HG02970 (cell line): ENCODE measurements around the gene RMC1.
A peak's percentile ranks its signal among the peaks of the same experiment; 100 is the strongest.
"Not testable (repeated sequence)": the region's sequence is repeated elsewhere in the genome, so short reads cannot be mapped to it uniquely, and the experiment has no call there.

Experiments used
- ATAC-seq: cut with Tn5 transposase; IDR thresholded peaks from one replicate; pipeline ENCODE4 v1.9.1; 2021; ENCODE audit warnings: mild to moderate bottlenecking, moderate library complexity, moderate number of reproducible peaks; ENCODE audit not compliant: unreplicated experiment, low FRiP score

The RMC1 gene

DNA sequence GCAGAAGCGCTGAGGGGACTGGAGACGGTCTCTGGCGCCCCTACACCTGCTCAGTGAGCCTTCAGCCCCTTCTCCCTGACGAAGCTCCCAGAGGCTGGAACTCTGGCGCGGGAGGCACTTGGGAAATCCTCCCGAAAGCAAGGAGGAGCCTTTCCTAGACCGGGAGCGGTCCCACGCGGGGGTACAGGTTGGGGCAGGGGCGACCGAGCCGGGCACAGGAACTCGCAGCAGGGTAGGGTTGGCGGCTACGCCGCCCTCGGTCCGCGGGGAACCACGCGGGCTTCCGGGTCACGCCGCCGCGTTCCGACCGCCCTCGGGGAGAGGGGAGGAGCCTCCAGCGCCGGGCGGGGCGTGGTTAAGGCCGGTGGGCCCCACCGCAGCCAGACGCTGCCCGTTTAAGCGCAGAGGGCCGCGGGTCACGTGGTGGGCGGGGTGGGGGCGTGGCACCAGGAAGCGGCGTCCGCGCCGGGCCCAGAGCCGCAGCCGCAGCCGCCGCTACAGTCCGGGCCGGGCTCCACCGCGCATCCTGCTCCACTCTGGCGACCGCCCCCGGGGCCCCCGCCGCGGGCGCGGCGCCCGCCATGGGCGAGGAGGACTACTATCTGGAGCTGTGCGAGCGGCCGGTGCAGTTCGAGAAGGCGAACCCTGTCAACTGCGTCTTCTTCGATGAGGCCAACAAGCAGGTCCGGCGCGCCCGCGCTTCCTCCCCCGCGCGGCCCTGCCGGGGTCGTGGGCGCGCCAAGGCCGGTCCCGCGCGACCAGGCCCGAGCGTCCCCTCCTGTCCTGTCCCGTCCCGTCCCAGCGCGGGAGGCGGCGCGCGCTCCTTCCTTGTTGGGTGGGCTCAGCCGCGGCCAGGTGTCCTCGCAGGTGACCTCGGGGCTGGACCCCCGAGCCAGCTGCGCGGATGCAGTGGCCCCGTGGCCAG is at the start of gene RMC1:
Gene RMC1, plus strand, starts transcription at position 474 of the 925 bp plus-strand sequence. Its CDS starts 108 bp downstream, at position 582.
- ATAC-seq: peak; percentile 83

DNA sequence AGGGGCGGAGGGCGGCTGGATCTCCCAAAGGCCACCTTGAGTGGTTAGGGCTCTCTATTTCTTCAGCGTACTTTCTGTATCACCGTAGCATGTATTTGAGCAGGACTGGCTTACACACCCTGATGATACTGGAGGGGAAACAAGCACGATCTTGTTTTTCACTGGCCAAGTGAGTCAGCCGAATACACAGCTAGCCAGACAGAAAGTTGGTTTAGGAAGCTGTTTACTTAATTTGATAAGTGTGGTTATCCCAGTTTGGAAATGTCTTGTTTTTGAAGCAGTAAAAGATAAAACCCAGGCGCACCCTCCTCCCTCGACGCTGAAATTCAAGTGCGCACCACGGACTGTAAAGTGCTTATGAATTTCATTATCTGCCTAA is 49.6 kb upstream of the RMC1 start:
- peak; percentile 1 for ATAC-seq

DNA sequence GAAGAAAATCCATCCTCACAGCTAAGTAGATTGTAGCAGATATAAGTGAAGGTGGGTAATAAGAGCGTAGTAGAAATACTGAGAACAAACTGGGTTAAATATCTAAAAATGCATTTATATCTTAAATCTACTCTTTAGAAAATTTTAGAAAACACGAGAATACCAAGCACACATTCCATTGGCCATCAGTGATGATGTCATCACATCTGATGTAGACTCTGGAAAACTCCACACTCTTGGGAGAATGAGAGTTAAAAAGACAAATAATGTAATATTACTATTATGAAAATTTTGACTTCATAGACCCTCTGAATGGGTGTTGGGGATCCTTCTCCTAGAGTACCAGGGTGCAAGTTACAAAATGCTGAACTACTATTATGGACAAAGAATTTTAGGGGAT is 46.5 kb upstream of the RMC1 start:
- ATAC-seq: no peak

DNA sequence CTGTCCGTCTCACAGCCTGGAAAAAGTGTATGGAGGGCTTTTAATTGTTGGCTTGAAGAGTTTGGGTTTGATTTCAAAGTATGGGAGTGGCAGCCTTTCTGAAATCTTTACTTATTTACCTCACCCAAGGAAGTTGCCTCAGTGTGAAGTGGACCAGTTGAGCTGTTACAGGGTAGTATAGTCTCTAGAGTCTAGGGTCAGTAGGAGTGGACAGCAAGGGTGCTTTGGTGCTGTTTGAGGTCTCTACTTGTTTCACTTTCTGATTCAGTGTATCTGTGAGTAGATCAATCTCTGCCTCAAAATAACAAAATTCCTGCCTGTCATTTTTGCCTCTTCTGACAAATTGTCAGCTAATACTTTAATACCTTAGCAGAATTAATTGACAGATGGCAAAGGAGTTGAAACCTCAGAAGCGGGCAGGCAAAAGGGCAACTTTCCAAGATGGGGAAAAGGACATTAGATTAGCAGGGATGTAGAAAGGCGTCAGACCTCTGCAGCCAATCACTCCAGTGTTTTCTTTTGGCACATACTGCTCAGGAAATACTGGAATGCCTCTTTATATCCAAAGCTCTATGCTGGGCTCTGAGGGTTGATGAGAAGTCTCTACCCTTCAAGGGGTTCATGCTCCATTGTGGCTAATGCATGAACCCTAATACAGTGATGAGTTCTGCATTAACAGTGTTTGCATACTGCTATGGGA is 44.3 kb upstream of the RMC1 start:
- ATAC-seq: no peak

DNA sequence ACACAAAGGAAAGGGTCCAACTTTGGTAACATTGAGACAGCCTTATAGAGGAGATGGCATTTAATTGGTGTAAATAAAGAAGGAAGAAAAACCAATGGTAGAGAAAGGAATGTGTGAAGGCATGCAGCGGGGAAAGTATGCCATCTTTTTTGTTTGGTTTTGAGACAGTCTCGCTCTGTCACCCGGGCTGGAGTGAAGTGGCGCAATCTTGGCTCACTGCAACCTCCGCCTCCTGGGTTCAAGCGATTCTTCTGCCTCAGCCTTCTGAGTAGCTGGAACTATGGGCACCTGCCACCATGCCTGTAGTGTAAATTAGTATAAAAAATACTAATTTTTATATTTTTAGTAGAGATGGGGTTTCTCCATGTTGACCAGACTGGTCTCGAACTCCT is 43.8 kb upstream of the RMC1 start:
- ATAC-seq: no peak

DNA sequence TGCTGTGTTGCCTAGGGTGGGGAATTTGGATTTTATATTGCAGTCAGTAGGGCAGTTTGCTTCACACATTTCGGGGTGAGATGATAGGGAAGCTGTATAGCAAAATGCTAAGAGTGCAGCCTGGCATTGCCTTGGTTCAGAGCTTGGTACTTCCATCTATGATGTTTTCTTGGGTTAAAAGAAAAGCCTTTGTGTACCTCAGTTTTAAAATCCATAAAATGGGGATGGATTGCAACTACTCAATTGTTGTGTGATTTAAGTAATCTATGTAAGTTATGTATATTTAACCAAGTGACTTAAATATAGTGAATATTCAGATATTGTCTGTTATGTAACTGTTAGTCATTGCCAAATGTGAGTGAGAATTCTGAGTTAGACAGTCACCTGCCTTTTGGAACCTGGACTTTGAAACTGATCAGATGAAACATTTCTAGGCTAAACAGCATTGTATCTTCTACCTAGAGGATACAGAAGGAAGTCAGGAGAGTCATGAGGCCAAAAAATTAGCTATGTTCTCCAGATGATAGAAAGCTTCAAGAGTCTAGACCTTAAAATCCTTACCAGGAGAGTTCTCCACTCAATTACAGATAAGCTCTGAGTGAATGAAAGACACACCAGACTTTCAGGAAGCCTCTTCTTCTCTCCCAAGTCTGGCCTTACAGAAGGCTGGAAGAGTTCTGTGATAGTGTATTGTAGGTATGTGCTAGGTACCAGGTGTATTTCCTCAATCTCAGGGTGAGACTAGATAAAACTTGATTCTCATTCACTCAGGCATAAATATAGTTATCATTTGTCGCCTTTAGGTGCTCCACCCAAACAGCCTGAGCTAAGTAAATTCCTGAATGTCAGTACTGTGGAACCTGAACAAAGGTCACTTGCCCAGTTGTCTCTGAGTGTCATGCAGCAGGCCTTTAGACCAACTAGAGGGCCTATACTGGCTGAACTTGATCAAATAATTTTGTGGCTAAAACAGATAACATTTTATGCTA is 42.7 kb upstream of the RMC1 start:
- no peak for ATAC-seq

DNA sequence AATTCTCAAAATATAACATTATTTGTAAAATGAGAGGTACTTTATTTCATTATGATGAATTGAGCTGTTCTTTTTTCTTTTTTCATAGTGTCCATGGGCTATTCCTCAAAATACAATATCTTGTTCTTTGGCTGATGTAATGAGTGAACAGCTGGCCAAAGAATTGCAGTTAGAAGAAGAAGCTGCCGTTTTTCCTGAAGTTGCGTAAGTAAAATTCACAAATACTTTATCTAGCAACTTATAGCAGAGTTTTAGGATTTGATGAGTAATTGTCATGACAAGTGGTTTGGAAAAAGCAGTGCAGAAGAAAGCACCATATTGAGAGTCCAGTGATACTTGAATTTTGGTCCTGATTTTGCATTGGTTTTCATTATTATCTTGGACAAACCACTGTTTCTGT is 40.4 kb upstream of the RMC1 start:
- no peak for ATAC-seq

DNA sequence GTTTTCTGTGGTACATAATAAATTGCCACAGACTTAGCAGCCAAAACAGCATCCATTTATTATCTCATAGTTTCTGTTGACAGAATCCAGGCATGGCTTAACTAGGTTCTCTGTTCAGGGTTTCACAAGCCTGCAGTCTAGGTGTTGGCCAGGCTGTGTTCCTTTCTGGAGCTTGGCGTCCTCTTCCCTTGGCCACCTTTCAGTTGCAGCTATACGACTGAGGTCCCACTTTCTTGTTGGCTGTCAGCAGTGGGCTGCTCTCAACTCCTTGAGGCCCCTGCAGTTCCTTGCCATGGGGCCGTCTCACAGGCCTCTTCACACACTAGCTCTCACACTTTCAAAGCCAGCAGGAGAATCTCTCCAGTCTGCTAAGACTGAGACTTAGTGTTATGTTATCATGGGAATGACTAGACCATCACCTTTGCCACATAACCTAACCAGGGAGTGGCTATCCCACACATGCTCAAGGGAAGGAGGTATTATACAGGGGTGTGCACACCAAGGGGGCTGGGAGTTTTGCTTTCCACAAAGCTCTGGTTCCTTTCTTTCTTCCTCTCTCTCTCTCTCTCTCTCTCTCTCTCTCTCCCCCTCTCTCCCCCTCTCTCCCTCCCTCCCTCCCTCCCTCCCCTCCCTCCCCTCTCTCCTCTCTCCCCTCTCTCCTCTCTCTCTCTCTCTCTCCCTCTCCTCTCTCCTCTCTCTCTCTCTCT is 34.4 kb upstream of the RMC1 start:
- ATAC-seq: no peak

DNA sequence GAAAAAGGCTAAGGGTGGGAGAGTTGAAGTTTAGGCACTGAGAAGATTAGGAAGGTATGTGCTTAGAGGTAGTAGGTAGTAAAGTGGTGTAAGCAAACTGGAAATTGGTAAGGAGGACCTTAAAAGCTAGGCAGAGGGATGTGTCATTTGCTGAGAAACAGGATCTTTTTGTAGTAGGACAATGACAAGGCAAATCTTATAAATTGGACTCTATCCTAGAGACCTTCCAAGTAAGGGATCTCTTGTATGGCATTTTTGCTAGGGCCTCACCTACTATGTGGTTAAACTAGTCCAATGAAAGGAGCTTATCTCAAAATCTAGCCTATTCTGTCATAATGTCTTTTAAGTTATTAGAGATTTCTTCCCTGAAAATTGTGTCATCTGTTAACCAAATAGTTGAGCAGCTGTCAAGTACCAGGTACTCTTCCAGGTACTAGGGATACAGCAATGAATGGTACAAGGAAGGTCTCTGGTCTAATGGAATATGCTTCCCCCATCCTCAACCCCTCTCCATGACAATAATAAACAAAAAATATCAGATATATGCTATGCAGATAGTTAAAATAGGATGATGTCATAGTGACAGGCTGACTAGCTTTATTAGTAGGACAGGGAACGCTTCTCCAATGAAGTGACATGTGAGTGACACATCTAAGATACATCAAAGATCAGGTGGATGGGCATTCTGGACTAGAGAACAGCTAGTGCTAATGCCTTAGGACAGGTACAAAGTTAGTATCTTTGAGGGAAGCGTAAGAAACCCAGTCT is 32.5 kb upstream of the RMC1 start:
- ATAC-seq: no peak

DNA sequence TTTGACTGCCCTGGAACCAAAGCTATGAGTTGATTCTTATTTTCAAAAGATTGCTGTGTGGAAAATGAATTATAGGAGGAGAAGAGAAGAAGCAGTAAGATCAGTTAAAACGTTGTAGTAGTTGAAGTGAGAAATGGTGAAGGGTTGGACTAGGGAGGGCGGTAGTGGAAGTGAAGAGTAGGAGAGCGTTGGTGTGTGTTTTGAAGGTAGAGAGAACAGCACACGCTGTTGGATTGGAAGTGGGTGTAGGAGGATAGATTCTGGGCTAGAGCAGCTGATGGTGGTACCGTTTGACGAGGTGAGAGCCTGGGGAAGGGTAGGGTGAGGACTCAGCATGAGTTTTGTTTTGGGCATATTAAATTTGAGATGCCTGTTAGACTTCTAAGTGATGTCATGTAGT is 31.8 kb upstream of the RMC1 start:
- ATAC-seq: no peak

DNA sequence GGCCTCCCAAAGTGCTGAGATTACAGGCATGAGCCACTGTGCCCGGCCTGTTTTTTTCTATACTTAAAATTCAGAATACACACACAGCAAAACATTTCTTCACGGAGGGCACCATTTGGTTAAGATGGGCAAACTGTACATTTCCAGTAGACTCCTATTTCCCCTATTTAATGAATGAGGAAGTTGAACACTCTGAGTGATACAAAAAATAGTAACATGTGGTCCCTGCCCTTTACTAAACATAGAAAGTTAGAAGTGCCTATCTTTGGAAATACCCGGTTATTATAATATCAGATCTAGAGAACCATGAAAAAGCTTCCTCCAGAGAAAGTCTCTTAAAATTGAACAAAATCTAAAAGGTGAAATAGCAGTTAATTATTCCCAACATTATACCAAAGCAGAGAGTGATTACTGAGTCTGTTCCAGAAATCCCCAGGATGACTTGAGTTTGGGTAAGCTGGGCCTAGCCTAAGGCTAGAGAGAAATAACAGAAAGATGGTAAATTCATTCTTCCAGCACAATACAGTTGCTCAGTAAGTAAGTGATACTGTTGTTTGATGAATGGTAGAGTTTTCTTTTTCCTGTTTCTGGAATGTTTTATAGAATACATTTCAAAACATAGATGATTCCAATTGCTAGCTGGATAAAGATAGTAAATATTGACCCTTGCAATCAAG is 23.3 kb upstream of the RMC1 start:
- ATAC-seq: no peak

DNA sequence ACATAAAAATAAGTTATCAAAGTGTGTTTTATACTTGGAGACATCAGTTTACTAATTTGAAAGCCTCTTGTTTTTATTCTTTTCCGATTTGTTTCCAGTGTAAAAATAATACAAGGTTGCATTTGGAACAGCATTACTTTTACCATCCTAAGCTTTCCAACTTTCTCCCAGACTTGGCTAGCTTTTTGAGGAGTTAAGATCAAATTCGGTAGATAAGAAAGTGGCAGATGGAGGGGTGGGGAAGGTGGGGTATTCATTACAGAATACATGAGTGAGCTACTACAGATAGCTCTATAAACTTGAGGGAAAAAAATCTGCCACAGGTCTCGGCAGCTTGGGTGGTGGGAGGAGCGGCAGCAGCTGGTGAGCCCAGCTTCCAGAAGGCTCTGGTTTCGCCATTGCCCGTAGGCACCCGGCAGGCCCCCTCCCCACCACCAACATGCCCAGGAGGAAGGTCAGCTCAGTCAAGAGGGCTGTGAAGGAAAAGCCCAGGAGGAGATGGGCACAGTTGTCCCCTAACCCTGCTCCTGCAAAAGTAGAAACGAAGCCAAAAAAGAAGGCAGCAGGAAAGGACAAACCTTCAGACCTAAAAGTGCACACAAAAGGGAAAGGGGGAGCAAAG is 18.6 kb upstream of the RMC1 start:
- no peak for ATAC-seq

DNA sequence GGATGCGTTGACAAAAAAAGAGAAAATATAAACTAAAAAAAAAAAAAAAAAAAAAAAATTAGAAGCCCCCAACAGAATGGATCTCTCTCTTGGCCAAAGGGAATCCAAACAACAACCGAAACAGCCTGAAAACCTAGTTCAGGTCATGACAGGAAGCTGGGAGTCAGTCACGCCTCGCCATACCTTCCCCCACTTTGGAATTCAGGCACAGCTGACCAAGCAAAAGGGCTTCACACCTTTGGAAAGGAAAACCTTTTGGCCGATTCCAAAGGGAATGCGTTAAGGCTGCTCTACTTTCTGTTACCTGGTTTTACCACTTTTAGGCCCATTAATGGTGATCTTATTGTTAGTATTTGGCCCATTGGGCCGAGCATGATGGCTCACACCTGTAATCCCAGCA is 17.9 kb upstream of the RMC1 start:
- ATAC-seq: no peak

DNA sequence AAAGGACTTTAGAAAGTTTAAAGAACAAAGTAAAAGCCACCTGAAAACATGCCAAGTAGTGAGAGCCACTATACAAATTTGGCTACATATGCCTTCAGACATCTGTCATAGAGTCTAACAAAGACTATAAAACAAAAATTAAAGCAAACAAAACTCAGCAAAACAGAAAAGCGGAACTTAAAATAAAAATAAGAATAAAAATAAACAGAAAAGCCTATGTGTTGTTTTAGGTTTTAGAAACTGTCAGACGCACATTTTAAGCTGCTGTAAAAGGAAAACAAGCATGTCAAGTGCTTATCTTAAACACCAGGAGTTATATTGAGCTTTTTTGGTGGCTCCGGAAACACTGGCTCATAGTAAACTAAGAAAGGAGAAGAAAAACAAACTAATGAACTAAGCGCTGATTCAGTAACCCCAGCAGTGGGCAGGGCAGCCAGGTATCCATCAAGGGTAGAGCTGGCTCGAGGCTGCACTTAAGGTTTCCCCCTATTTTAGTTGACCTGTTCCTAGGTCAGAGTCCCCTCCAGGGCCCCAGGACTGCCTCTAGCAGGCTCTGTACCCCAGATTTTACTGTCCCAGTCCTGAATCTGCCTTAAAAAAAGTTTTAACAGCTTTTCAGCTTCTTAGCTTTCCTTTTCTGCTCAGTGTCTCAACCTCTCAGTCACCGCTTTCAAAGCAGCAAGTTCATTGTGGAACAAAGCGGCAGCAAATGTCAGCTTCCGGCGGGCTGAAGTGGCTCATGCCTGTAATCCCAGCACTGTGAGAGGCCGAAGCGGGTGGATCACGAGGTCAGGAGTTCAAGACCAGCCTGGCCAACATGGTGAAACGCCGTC is 15.4 kb upstream of the RMC1 start:
- peak; percentile 69 for ATAC-seq

DNA sequence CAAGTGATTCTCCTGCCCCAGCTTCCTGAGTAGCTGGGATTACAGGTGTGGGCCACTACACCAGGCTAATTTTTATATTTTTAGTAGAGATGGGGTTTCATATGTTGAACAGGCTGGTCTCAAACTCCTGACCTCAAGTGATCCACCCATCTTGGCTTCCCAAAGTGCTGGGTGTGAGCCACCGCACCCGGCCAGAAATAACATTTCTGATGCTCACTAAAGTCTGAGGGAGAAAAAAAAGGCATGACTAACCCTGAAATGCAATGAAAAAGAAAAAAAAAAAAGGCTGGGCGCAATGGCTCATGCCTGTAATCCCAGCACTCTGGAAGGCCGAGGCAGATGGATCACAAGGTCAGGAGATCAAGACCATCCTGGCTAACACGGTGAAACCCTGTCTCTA is 13.7 kb upstream of the RMC1 start:
- not testable (repeated sequence) for ATAC-seq

DNA sequence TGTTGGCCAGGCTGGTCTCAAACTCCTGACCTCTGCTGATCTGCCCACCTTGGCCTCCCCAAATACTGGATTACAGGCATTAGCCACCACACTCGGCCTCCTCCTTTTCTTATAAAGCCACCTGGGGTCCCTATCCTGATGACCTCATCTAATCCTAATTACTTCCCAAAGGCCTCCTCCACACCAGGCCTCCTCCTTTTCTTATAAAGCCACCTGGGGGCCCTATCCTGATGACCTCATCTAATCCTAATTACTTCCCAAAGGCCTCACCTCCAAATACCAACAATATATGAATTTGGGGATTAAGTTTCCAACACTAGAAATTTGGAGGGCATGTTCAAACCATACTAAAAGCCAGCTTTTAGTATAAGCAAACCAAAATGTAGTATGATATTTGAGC is 9.7 kb upstream of the RMC1 start:
- no peak for ATAC-seq

DNA sequence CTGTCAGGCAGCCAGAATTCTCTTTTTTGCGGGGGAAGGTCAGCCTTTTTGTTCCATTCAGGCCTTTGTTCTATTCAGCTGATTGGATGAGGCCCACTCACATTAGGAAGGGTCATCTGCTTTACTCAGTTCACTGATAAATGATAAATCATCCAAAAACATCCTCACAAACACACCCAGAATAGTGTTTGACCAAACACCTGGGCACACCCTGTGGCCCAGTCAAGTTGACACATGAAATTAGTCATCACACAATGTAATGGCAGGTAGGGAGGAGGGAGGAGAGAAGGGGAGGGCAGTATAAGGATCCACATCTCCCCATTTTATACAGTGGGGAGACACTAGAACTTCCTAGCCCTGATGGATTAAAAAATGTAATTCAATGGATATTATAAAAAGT is 8.3 kb upstream of the RMC1 start:
- ATAC-seq: no peak
